ENCODE measurements around the gene PEA15.
A peak's percentile ranks its signal among the peaks of the same experiment; 100 is the strongest.

Gene PEA15

GRCh38 chr1:160214481-160215140 lies 9.4 kb downstream of the PEA15 start:
- H3K27ac ChIP-seq = no peak overlapping the region
- TF ChIP-seq CTCF (IDR thresholded peaks at IDR 0.05) = no peak
- DNase-seq (ENCODE audit: low spot score) = no peak
- no peak overlapping the region for H3K4me3 ChIP-seq

GRCh38 chr1:160216301-160216700 lies 11.1 kb downstream of the PEA15 start:
- TF ChIP-seq CTCF (IDR thresholded peaks at IDR 0.05) = no peak
- Histone ChIP-seq H3K27ac (peak overlapping the region in 1 of 2 donors; percentile 10), H3K4me3 (no peak overlapping the region)
- DNase-seq (ENCODE audit: low spot score) = no peak

DNA sequence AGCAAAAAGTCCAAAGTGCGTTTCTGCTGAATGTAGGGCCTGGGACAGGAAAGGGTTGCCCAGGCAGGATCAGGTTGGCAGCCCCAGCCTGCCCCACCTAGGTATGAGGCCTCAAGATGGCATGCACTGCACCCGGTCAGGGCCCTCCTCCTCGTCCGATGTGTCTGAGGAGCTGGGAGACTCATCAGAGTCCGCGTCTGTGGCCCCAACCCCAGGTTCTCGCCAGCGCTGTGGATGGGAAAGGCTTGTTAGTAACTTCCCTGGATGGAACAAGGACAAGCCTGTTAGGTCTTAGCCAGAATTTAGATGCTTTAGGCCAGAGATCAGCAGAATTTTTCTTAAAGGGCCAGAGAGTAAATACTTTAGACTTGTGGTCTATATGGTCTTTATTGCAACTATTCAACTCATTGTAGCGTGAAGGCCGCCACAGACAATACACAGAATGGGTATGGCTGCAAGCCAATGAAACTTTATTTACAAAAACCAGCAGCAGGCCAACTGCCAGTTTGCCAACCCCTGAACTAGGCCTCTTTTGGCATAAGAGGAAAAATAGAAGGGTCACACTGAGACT lies 12.4 kb downstream of the PEA15 start:
- Histone ChIP-seq H3K27ac (peak overlapping the region; percentile 46 to 62), H3K4me3 (no peak overlapping the region)
- no peak for TF ChIP-seq CTCF (IDR thresholded peaks at IDR 0.05)
- DNase-seq (ENCODE audit: low spot score) = no peak

GRCh38 chr1:160219062-160219929 lies 14.1 kb downstream of the PEA15 start:
- no peak overlapping the region for H3K4me3 ChIP-seq
- peak overlapping the region; percentile 46 to 62 for H3K27ac ChIP-seq
- no peak for DNase-seq (ENCODE audit: low spot score)
- TF ChIP-seq CTCF (IDR thresholded peaks at IDR 0.05) = peak; percentile 60

DNA sequence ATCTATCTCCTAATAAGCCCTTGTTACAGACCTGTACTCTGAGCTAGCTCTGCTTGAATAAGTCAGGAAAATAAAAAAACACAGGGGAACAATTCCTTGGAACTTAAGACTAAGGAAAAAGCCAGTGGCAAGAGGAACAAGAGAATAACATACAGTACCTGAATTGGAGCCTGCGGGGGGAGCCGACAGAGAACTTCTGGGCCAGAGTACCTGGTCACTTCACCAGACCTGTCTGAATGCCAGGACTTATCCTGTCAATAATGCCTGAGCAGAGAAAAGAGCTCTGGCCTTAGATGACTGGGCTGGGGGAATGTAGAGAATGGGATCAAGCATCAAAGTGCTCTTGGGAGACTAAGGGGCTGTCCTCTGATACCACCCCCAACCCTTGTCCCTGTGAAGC lies 15.1 kb downstream of the PEA15 start:
- no peak for DNase-seq (ENCODE audit: low spot score)
- no peak for TF ChIP-seq CTCF (IDR thresholded peaks at IDR 0.05)
- Histone ChIP-seq H3K4me3 (no peak overlapping the region), H3K27ac (peak overlapping the region in 1 of 2 donors; percentile 62)

DNA sequence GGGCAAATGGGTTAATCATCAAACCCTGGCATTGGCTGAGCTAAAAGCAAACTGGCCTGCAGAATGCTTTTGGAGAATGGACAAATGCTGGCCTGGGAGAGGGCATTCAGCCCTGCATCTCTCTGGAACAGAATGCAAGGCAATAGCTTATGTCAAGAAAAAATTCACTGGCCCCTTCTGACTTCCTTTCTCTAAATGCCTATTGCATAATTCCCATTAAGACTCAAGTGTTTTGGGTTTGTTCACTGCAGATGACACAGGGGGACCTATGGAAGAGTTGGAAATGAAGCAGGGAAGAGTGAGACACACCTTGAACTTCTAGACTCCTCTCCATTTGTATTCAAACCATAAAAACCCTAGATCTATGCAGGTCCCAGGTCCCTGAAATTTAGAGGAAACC lies 15.9 kb downstream of the PEA15 start:
- Histone ChIP-seq H3K4me3 (no peak overlapping the region), H3K27ac (no peak overlapping the region)
- DNase-seq (ENCODE audit: low spot score) = no peak
- TF ChIP-seq CTCF (IDR thresholded peaks at IDR 0.05) = no peak

Data from coronary artery (tissue), 2 donors.